ENCODE measurements around the gene SLC2A4RG. TPM values are rescaled to one million over a fixed set of nuclear protein-coding genes. Genes with fewer than 3 reads are reported as not detected.
A peak's percentile ranks its signal among the peaks of the same experiment; 100 is the strongest.
"Not testable (repeated sequence)": the region's sequence is repeated elsewhere in the genome, so short reads cannot be mapped to it uniquely, and the experiment has no call there.

The SLC2A4RG gene
- total RNA-seq, 4 donors from 2014 or later = 26.3 to 50.2 (median 47.7) TPM

DNA sequence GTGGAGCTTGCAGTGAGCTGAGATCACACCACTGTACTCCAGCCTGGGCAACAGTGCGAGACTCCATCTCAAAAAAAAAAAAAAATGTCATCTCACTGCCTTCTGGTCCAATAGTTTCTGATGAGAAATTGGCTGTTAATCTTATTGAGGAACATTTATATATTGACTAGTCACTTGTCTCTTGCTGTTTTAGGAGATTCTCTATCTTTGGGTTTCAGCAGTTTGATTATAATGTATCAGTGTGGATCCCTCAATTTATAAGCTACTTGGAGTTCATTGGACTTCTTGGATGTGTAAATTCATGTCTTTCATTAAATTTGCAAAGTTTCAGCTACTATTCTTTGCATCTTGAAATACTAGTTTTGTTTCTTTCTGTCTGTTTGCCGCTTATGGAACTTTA is 20.6 kb upstream of the SLC2A4RG start:
- Histone ChIP-seq H3K36me3 (peaks cover 0 to 31% (median 10%) of the 10 kb centered on the region in 4 donors), H3K27ac (no peak overlapping the region), H3K4me1 (no peaks in the 10 kb centered on the region), H3K4me3 (no peak overlapping the region), H3K27me3 (no peaks in the 10 kb centered on the region), H3K9me3 (peaks cover 4 to 8% of the 10 kb centered on the region in 2 donors)
- in situ Hi-C loops (cut with MboI; ENCODE audit: low pct_ligation_motif_present in 1 of 4, low pct_unique_long_range_greater_than_20kb in 1 of 4, low sequenced_read_pairs in 3 of 4) = no loop called here
- DNase-seq = no peak
- TF ChIP-seq POLR2A (IDR thresholded peaks at IDR 0.05) (no peak), EP300 (IDR thresholded peaks at IDR 0.05; ENCODE audit: low read depth) (no peak), POLR2AphosphoS5 (IDR thresholded peaks at IDR 0.05) (no peak)
- TF ChIP-seq, protein P1, sequence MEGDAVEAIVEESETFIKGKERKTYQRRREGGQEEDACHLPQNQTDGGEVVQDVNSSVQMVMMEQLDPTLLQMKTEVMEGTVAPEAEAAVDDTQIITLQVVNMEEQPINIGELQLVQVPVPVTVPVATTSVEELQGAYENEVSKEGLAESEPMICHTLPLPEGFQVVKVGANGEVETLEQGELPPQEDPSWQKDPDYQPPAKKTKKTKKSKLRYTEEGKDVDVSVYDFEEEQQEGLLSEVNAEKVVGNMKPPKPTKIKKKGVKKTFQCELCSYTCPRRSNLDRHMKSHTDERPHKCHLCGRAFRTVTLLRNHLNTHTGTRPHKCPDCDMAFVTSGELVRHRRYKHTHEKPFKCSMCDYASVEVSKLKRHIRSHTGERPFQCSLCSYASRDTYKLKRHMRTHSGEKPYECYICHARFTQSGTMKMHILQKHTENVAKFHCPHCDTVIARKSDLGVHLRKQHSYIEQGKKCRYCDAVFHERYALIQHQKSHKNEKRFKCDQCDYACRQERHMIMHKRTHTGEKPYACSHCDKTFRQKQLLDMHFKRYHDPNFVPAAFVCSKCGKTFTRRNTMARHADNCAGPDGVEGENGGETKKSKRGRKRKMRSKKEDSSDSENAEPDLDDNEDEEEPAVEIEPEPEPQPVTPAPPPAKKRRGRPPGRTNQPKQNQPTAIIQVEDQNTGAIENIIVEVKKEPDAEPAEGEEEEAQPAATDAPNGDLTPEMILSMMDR (IDR thresholded peaks at IDR 0.05) = no peak
- intact Hi-C loops (cut with DNase I; ENCODE audit: low total_unique reads) = no loop called here
- 94 to 100% methylated on average over 2 of the region's 2 CpGs for WGBS, 2 donors (ENCODE audit: low coverage in 1 of 2)

GRCh38 chr20:63722967-63723622 is 16.5 kb upstream of the SLC2A4RG start:
- WGBS, 2 donors (ENCODE audit: low coverage in 1 of 2) = 83 to 87% methylated on average over 1 to 2 of the region's 2 CpGs
- H3K36me3 ChIP-seq = peaks cover 0 to 20% (median 6%) of the 10 kb centered on the region in 4 donors
- in situ Hi-C loops (cut with MboI; ENCODE audit: low pct_ligation_motif_present in 1 of 4, low pct_unique_long_range_greater_than_20kb in 1 of 4, low sequenced_read_pairs in 3 of 4) = not testable (repeated sequence)

GRCh38 chr20:63730189-63730733 is 9.3 kb upstream of the SLC2A4RG start:
- intact Hi-C loops (cut with DNase I; ENCODE audit: low total_unique reads) = not testable (repeated sequence)
- H3K4me1 ChIP-seq = peaks cover 0 to 23% (median 8%) of the 10 kb centered on the region in 4 donors

More at GRCh38 chr20:63722967-63723622, 16.5 kb upstream of the SLC2A4RG start:
- H3K4me3 ChIP-seq; intact Hi-C loops (cut with DNase I; ENCODE audit: low total_unique reads); DNase-seq; H3K27me3 ChIP-seq; H3K27ac ChIP-seq: not testable (repeated sequence)
- Histone ChIP-seq H3K4me1 (peaks cover 0 to 16% (median 8%) of the 10 kb centered on the region in 4 donors), H3K9me3 (peaks cover 3 to 14% of the 10 kb centered on the region in 2 donors)

DNA sequence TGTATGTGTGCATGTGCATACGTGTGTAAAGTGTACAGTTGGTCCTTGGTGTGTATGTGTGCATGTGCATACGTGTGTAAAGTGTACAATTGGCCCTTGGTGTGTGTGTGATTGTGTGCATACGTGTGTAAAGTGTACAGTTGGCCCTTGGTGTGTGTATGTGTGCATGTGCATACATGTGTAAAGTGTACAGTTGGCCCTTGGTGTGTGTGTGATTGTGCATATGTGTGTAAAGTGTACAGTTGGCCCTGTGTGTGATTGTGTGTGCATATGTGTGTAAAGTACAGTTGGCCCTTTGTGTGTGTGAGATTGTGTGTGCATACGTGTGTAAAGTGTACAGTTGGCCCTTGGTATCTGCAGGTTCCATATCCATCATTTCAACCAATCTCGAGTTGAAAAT is 8.2 kb upstream of the SLC2A4RG start:
- peak overlapping the region in 1 of 4 donors; percentile 48 for H3K27ac ChIP-seq
- in situ Hi-C loops (cut with MboI; ENCODE audit: low pct_ligation_motif_present in 1 of 4, low pct_unique_long_range_greater_than_20kb in 1 of 4, low sequenced_read_pairs in 3 of 4) = no loop called here
- no peak for DNase-seq
- WGBS, 2 donors (ENCODE audit: low coverage in 1 of 2) = 83 to 100% methylated on average over 1 to 5 of the region's 5 CpGs
- intact Hi-C loops (cut with DNase I; ENCODE audit: low total_unique reads) = no loop called here
- H3K36me3 ChIP-seq = peaks cover 0 to 2% (median 0%) of the 10 kb centered on the region in 4 donors
- H3K4me1 ChIP-seq = peaks cover 6 to 32% (median 14%) of the 10 kb centered on the region in 4 donors
- no peak overlapping the region for H3K4me3 ChIP-seq
- H3K9me3 ChIP-seq = no peaks in the 10 kb centered on the region
- no peak for TF ChIP-seq POLR2AphosphoS5 (IDR thresholded peaks at IDR 0.05)
- TF ChIP-seq, protein P1 (IDR thresholded peaks at IDR 0.05) = no peak
- no peak for TF ChIP-seq EP300 (IDR thresholded peaks at IDR 0.05; ENCODE audit: low read depth)
- no peak for TF ChIP-seq POLR2A (IDR thresholded peaks at IDR 0.05)
- no peaks in the 10 kb centered on the region for H3K27me3 ChIP-seq

More at GRCh38 chr20:63730189-63730733, 9.3 kb upstream of the SLC2A4RG start:
- H3K36me3 ChIP-seq; H3K4me3 ChIP-seq; H3K9me3 ChIP-seq; H3K27me3 ChIP-seq; DNase-seq; in situ Hi-C loops (cut with MboI; ENCODE audit: low pct_ligation_motif_present in 1 of 4, low pct_unique_long_range_greater_than_20kb in 1 of 4, low sequenced_read_pairs in 3 of 4): not testable (repeated sequence)
- WGBS, 2 donors (ENCODE audit: low coverage in 1 of 2) = 85% methylated on average over 18 of the region's 18 CpGs; no CpG with 5 or more reads in 1 of the 2 donors
- peak overlapping the region in 1 of 4 donors; percentile 48 for H3K27ac ChIP-seq
